Mesenchymal stem cell (in vitro differentiated cells and primary cell): ENCODE data around the gene MTCH1.

Experiments
- DNase-seq: peaks from one replicate; pipeline ENCODE4 v3.0.0-alpha.2; 2013
- H2AFZ ChIP-seq: one replicate; pipeline ENCODE4 v1.6.1; 2013; ENCODE audit warnings: low read depth, mild to moderate bottlenecking, control low read depth, inconsistent platforms, low read length, moderate library complexity
- H2AK5ac ChIP-seq: 2 replicates; pipeline ENCODE4 v1.6.1; 2013; ENCODE audit warnings: low read length, moderate library complexity, mild to moderate bottlenecking, inconsistent platforms; ENCODE audit not compliant: severe bottlenecking
- H2BK120ac ChIP-seq: one replicate; pipeline ENCODE4 v1.6.1; 2013; ENCODE audit warnings: low read depth, mild to moderate bottlenecking, inconsistent platforms, low read length, moderate library complexity
- H2BK12ac ChIP-seq, 2 experiments: one replicate each; pipeline ENCODE4 v1.6.1; 2013; ENCODE audit warnings: inconsistent platforms in 2 of 2, low read length in 2 of 2, mild to moderate bottlenecking in 2 of 2, moderate library complexity in 2 of 2, control low read depth in 1 of 2
- H2BK15ac ChIP-seq: one replicate; pipeline ENCODE4 v1.6.1; 2013; ENCODE audit warnings: mild to moderate bottlenecking, low read depth, inconsistent platforms; ENCODE audit not compliant: poor library complexity, severe bottlenecking
- H2BK5ac ChIP-seq: 2 replicates; pipeline ENCODE4 v1.6.1; 2013; ENCODE audit warnings: low read depth, mild to moderate bottlenecking, low read length, control low read depth, inconsistent platforms; ENCODE audit not compliant: poor library complexity, severe bottlenecking
- H3K14ac ChIP-seq, 2 experiments: one replicate each; pipeline ENCODE4 v1.6.1; 2013; ENCODE audit warnings: inconsistent platforms in 2 of 2, low read length in 2 of 2, control low read depth in 1 of 2, mild to moderate bottlenecking in 1 of 2, moderate library complexity in 1 of 2
- H3K18ac ChIP-seq, 2 experiments: one replicate each; pipeline ENCODE4 v1.6.1; 2013; ENCODE audit warnings: inconsistent platforms in 2 of 2, low read length in 2 of 2, control low read depth in 1 of 2, low read depth in 1 of 2, mild to moderate bottlenecking in 1 of 2
- H3K23ac ChIP-seq, 2 experiments: one replicate each; pipeline ENCODE4 v1.6.1; 2013; ENCODE audit warnings: inconsistent platforms in 2 of 2, low read length in 2 of 2, mild to moderate bottlenecking in 2 of 2, moderate library complexity in 2 of 2, control low read depth in 1 of 2
- H3K27ac ChIP-seq: 2 replicates; pipeline ENCODE4 v1.5.1; 2013; ENCODE audit warnings: mild to moderate bottlenecking, moderate library complexity, low read length, control low read depth, inconsistent platforms; ENCODE audit not compliant: poor library complexity, severe bottlenecking
- H3K27me3 ChIP-seq, 2 experiments: 2 replicates each; pipeline versions ENCODE4 v1.6.1 to v1.7.0; 2013; ENCODE audit warnings: low read length in 2 of 2, mild to moderate bottlenecking in 2 of 2, moderate library complexity in 2 of 2, control low read depth in 1 of 2, inconsistent platforms in 1 of 2; ENCODE audit not compliant: control insufficient read depth in 1 of 2, insufficient read depth in 1 of 2
- H3K36me3 ChIP-seq, 2 experiments: 2 replicates each; pipeline versions ENCODE4 v1.6.1 to v1.7.0; 2013; ENCODE audit warnings: low read length in 2 of 2, control low read depth in 1 of 2, inconsistent platforms in 1 of 2, low read depth in 1 of 2, mild to moderate bottlenecking in 1 of 2; ENCODE audit not compliant: insufficient read depth in 2 of 2, control insufficient read depth in 1 of 2
- H3K4ac ChIP-seq, 2 experiments: one replicate each; pipeline ENCODE4 v1.6.1; 2013; ENCODE audit warnings: inconsistent platforms in 2 of 2, low read length in 2 of 2, mild to moderate bottlenecking in 2 of 2, moderate library complexity in 2 of 2, control low read depth in 1 of 2, low read depth in 1 of 2
- H3K4me1 ChIP-seq: 2 replicates; pipeline ENCODE4 v1.6.1; 2013; ENCODE audit warnings: low read depth, low read length, control low read depth; ENCODE audit not compliant: control insufficient read depth, insufficient read depth
- H3K4me2 ChIP-seq: 2 replicates; pipeline ENCODE4 v1.6.1; 2013; ENCODE audit warnings: low read length, mild to moderate bottlenecking, inconsistent platforms; ENCODE audit not compliant: poor library complexity, severe bottlenecking
- H3K4me3 ChIP-seq, 2 experiments: 2 replicates each; pipeline versions ENCODE4 v1.5.1 to v1.7.0; 2013; ENCODE audit warnings: low read length in 2 of 2, mild to moderate bottlenecking in 2 of 2, control low read depth in 1 of 2, low read depth in 1 of 2; ENCODE audit not compliant: insufficient read depth in 1 of 2
- H3K79me1 ChIP-seq: replicated peaks from 2 replicates; pipeline ENCODE4 v1.6.1; 2013; ENCODE audit warnings: mild to moderate bottlenecking, control low read depth, low read length, inconsistent platforms; ENCODE audit not compliant: poor library complexity, severe bottlenecking
- H3K9ac ChIP-seq: 2 replicates; pipeline ENCODE4 v1.7.0; 2013; ENCODE audit warnings: mild to moderate bottlenecking, low read length, moderate library complexity
- H3K9me3 ChIP-seq: 2 replicates; pipeline ENCODE4 v1.7.0; 2013; ENCODE audit warnings: mild to moderate bottlenecking, low read length; ENCODE audit not compliant: control insufficient read depth
- H4K8ac ChIP-seq: one replicate; pipeline ENCODE4 v1.6.1; 2013; ENCODE audit warnings: inconsistent platforms, mild to moderate bottlenecking, low read length, moderate library complexity
- H4K91ac ChIP-seq: one replicate; pipeline ENCODE4 v1.6.1; 2013; ENCODE audit warnings: mild to moderate bottlenecking, low read length, inconsistent platforms
- WGBS: methylation state at CpG from one replicate; pipeline ENCODE4 v1.1.7; 2013; ENCODE audit warnings: mixed read lengths; 5-methylcytosine and 5-hydroxymethylcytosine counted together

The MTCH1 gene

DNA sequence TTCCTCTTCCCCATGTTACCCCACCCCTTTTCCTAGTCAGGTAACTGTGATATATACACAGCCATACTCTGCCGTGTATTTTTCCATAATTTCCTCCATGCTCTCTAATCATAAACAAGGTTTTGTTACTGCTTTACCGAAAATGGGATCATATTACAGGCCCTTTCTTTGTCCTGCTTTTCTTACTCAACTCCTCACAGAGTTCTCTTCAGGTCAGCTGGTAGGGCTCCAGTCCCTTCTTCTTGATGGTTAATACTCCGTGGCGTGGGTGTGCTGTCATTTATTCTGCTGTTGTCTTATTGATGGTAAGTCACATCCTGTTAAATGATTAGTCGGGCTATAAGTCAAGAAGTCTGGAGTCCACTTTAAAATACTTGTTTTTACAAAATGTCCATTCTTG, 56.4 kb downstream of the MTCH1 start:
- no peak overlapping the region for H3K4ac ChIP-seq
- H2BK5ac ChIP-seq, result no peak overlapping the region
- H2BK12ac ChIP-seq, result no peak overlapping the region
- 69% methylated on average over 2 of the region's 5 CpGs for WGBS
- no peak overlapping the region for H3K23ac ChIP-seq
- H3K9me3 ChIP-seq, result no peaks in the 10 kb centered on the region
- H3K14ac ChIP-seq, result no peak overlapping the region
- no peaks in the 10 kb centered on the region for H3K27me3 ChIP-seq
- no peaks in the 10 kb centered on the region for H3K79me1 ChIP-seq
- no peak overlapping the region for H4K91ac ChIP-seq
- H3K4me1 ChIP-seq, result peaks cover 22% of the 10 kb centered on the region
- no peak overlapping the region for H3K4me3 ChIP-seq
- peak; percentile 26 for DNase-seq
- H3K36me3 ChIP-seq, result peaks cover 0 to 12% of the 10 kb centered on the region in 2 experiments
- H3K9ac ChIP-seq, result peak overlapping the region; percentile 24
- no peak overlapping the region for H3K27ac ChIP-seq
- H2BK15ac ChIP-seq, result no peak overlapping the region
- H3K4me2 ChIP-seq, result no peak overlapping the region
- no peak overlapping the region for H2AK5ac ChIP-seq
- H3K18ac ChIP-seq, result no peak overlapping the region
- H2AFZ ChIP-seq, result no peak overlapping the region
- no peak overlapping the region for H4K8ac ChIP-seq
- no peak overlapping the region for H2BK120ac ChIP-seq

DNA sequence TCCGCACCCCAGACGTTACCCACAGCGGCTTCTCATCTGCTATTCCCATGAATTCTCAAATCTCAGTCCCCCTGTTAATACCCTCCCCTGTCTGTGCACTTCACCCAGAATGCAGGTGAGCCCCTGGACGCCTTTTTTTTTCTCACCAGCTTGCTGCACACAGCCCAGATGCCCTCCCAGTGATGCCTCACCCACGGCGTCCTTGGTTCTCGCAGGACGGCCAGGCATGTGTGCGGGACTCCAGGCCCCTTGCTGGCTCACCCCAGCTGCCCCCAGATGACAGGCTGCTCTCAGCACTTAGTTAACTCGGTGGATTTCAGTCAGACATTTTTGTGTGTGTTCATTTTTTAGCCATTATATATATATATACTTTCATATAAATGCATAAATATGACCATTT, 56.8 kb downstream of the MTCH1 start:
- Histone ChIP-seq H3K9ac (peak overlapping the region; percentile 24), H2AK5ac (peak overlapping the region; percentile 13), H3K9me3 (no peaks in the 10 kb centered on the region), H2BK12ac (no peak overlapping the region), H3K4me3 (no peak overlapping the region), H3K18ac (no peak overlapping the region), H2BK5ac (no peak overlapping the region), H3K27ac (no peak overlapping the region), H4K8ac (no peak overlapping the region), H3K4me2 (no peak overlapping the region), H2BK120ac (no peak overlapping the region), H2BK15ac (no peak overlapping the region), H3K23ac (no peak overlapping the region), H3K14ac (no peak overlapping the region), H3K4me1 (peaks cover 23% of the 10 kb centered on the region), H3K4ac (no peak overlapping the region), H3K27me3 (no peaks in the 10 kb centered on the region), H3K79me1 (no peaks in the 10 kb centered on the region), H3K36me3 (peaks cover 0 to 14% of the 10 kb centered on the region in 2 experiments), H2AFZ (no peak overlapping the region), H4K91ac (peak overlapping the region; percentile 4)
- DNase-seq, result no peak
- 86% methylated on average over 9 of the region's 10 CpGs for WGBS

DNA sequence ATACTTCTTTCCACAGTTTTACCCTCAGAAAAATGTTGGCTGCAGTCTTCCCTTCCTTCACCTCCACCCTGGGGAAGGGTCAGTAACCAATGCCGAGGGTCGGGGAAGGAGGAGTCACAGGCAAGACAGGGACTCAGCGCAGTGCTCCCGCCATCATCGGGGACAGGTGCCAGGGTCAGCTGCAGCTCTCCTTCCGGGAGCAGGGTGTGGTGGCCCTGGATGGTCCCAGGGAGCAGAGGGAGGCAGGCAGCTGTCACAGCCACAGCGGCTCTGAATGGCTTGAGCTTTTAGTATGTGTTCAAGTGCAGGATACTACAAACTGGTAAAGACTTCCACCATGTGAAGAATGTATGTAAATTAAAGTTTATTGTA, 57.5 kb downstream of the MTCH1 start:
- no peaks in the 10 kb centered on the region for H3K9me3 ChIP-seq
- H2BK12ac ChIP-seq, result no peak overlapping the region
- no peak overlapping the region for H3K4me3 ChIP-seq
- H3K9ac ChIP-seq, result no peak overlapping the region
- no peak overlapping the region for H2BK120ac ChIP-seq
- H3K14ac ChIP-seq, result no peak overlapping the region
- H3K27me3 ChIP-seq, result no peaks in the 10 kb centered on the region
- H3K36me3 ChIP-seq, result peaks cover 2 to 20% of the 10 kb centered on the region in 2 experiments
- no peak overlapping the region for H2AFZ ChIP-seq
- H3K27ac ChIP-seq, result no peak overlapping the region
- peaks cover 26% of the 10 kb centered on the region for H3K4me1 ChIP-seq
- no peak overlapping the region for H4K91ac ChIP-seq
- no peak overlapping the region for H3K18ac ChIP-seq
- DNase-seq, result no peak
- H2BK15ac ChIP-seq, result no peak overlapping the region
- no peak overlapping the region for H2BK5ac ChIP-seq
- H3K4me2 ChIP-seq, result no peak overlapping the region
- no peak overlapping the region for H3K4ac ChIP-seq
- H3K79me1 ChIP-seq, result no peaks in the 10 kb centered on the region
- H4K8ac ChIP-seq, result no peak overlapping the region
- H2AK5ac ChIP-seq, result peak overlapping the region; percentile 78
- WGBS, result 95% methylated on average over 7 of the region's 7 CpGs
- no peak overlapping the region for H3K23ac ChIP-seq

DNA sequence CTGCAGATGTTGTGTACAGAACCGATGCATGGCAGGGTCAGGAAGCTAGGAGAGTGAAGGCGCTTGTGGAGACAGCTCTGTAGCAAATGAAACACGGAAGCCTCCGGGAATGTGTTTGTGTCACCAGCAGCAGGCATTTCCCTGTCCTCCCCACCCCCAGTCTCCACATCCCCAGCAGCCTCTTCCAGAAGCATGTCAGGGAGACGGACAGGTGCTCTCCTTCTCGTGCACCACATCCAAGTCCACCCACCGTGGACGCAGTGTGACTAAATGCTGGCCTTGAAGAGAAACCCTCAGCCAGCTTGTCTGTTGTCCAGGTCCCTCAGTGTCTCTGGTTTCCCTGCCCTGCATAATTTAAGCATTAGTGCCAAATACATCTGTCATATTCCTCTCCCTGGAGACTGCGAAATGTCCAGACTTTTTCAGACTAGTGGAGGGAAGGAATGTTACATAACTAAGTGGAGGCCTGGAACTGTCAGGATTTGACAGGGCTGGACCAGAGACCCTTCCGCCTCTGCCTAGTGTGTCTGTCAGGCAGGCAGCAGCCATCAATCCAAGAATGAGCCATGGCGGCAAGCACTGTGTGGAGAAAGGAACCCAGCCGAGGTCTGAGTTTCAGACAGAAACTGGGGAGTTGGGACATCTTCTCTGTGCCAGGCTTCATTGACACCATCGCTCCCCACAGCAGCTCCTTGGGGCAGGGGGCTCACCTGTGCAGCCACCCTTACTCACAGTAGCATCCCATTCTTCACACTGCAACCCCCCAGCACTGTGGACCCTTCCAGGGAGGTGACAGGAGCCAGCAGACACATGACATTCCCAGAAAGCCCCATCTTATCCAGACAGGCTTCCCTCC, 58.1 kb downstream of the MTCH1 start:
- Histone ChIP-seq H2BK12ac (no peak overlapping the region), H2BK120ac (no peak overlapping the region), H3K27ac (peak overlapping the region; percentile 4), H2AK5ac (peak overlapping the region; percentile 78), H2AFZ (no peak overlapping the region), H3K4me2 (no peak overlapping the region), H3K4me1 (peaks cover 28% of the 10 kb centered on the region), H4K91ac (no peak overlapping the region), H3K9ac (no peak overlapping the region), H2BK5ac (no peak overlapping the region), H3K27me3 (no peaks in the 10 kb centered on the region), H3K18ac (no peak overlapping the region), H3K23ac (no peak overlapping the region), H2BK15ac (no peak overlapping the region), H4K8ac (no peak overlapping the region), H3K4ac (no peak overlapping the region), H3K14ac (no peak overlapping the region), H3K4me3 (no peak overlapping the region), H3K79me1 (no peaks in the 10 kb centered on the region), H3K36me3 (peaks cover 4 to 25% of the 10 kb centered on the region in 2 experiments), H3K9me3 (no peaks in the 10 kb centered on the region)
- DNase-seq, result peak; percentile 21
- WGBS, result 53% methylated on average over 13 of the region's 13 CpGs
